HG03175 (cell line): ENCODE data around the gene TMCO2.
"Not testable (repeated sequence)": the region's sequence is repeated elsewhere in the genome, so short reads cannot be mapped to it uniquely, and the experiment has no call there.

Experiments used
- ATAC-seq: cut with Tn5 transposase; IDR thresholded peaks from one replicate; pipeline ENCODE4 v1.9.1; 2021; ENCODE audit warnings: mild to moderate bottlenecking, moderate library complexity; ENCODE audit not compliant: unreplicated experiment

The TMCO2 gene

DNA sequence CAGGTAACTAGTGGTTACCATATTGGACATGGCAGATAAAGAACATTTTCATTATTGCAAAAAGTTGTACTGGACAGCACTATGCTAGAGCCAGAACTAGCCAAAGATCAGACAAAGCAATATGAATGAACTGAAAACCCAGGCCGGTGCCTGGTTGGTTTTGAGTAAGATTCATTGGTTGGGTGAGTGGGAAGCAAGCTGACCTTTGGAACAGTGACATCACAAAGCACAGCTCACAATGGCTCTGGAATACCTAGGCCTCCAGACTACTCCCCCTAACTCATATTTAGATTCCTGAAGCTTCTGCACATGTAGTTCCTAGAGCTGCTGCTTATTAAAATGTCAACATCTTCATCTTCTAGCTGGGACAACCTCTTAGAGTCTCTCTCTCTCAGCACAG, at the start of gene TMCO2:
TSS of gene TMCO2 (plus strand) at position 283 of the 400 bp plus-strand sequence. CDS start at position 340, 57 bp downstream.
- no peak for ATAC-seq

GRCh38 chr1:40199126-40199525, 48.6 kb upstream of the TMCO2 start:
- ATAC-seq, result no peak

DNA sequence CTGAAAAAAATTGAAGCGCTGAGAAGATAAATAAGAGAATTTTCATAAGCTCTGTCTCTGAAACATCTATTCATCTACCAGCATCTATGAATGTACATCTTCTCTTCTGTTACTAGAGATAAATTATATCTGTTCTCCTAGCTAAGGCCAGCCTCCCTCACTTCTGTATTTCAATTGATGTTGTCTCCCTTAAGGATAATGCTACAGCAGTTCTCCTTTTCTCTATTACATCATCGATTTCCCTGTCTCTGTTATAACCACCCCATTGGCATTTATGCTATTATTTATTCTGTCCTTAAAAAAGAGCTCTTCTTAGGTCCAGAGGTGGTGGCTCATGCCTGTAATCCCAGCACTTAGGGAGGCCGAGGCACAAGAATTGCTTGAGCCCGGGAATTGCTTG, 42.9 kb upstream of the TMCO2 start:
- no peak for ATAC-seq

- ATAC-seq, result no peak
Observed at GRCh38 chr1:40210511-40211204, 37.1 kb upstream of the TMCO2 start.

DNA sequence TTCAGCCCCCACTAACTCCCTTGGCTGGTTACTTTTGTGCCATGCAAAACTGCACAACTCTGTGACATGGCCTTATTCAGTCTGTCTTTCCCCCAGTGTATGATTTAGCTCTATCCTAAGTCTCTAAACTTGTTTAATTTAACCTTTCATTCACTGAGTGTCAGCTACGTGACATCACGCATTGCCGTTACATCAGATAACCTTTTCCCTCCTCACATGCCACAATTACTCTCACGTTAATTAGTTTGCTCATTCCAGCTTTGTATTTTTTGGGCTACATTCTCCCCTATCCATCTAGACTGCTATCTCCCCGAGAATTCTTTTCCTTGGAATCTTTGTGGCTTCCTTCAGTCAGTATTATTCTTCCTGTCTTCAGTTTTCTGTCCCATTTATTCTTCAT, 29.4 kb upstream of the TMCO2 start:
- ATAC-seq, result no peak

DNA sequence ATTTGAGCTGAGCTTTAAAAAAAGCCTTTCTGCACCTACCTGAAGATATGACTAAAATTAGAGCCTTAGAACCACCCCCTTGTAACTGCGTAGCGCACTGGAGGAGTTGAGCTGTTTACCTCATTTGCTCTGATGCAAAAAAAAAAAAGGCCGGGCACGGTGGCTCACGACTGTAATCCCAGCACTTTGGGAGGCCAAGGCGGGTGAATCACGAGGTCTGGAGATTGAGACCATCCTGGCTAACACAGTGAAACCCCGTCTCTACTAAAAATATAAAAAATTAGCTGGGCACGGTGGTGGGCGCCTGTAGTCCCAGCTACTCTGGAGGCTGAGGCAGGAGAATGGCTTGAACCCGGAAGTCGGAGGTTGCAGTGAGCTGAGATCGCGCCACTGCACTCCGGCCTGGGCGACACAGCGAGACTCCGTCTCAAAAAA, 26.2 kb upstream of the TMCO2 start:
- ATAC-seq, result not testable (repeated sequence)

GRCh38 chr1:40221977-40222772, 25.6 kb upstream of the TMCO2 start:
- no peak for ATAC-seq

DNA sequence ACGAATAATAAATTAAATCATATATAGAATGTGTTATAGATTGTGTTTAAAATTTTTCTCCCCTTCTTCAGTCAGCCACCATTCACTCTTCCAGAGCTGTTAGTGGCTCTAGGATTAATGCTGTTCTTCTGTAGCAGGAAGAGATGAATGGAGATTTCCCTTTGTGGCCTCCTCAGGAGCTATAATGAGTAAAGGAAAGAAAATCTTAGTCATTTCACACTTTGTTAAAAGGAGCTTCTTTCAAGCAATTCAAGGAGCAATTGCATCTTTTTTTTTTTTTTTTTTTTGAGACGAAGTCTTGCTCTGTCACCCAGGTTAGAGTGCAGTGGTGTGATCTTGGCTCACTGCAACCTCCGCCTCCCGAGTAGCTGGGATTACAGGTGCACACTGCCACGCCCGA, 23.7 kb upstream of the TMCO2 start:
- no peak for ATAC-seq

GRCh38 chr1:40226192-40226591, 21.5 kb upstream of the TMCO2 start:
- no peak for ATAC-seq

- peak; percentile 74 for ATAC-seq
Observed at GRCh38 chr1:40232444-40232843, 15.3 kb upstream of the TMCO2 start.

- no peak for ATAC-seq
Observed at GRCh38 chr1:40239626-40240025, 8.1 kb upstream of the TMCO2 start.

DNA sequence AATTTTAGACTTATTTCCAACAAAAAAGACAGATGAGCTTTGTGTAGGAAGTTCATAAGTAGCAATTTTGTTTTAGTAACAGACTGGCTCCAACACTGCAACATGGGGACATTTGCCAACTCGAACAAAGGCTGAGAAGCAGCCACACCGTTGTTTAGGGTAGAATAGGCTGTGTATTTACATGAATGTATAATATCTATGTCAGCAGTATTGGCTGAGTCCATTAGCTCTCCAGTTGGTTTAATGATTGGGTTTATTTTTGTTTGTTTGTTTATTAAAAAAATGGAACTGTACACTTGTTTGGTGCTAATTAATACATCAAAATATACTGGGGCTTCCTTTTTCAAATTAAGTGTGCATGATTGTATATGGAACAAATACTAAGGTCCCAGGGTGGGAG, 7.3 kb upstream of the TMCO2 start:
- ATAC-seq, result no peak

- peak; percentile 13 for ATAC-seq
Observed at GRCh38 chr1:40241362-40241761, 6.4 kb upstream of the TMCO2 start.

GRCh38 chr1:40243351-40243750, 4.4 kb upstream of the TMCO2 start:
- no peak for ATAC-seq

- no peak for ATAC-seq
Observed at GRCh38 chr1:40244138-40244744, 3.5 kb upstream of the TMCO2 start.

- no peak for ATAC-seq
Observed at GRCh38 chr1:40245686-40246085, 2.1 kb upstream of the TMCO2 start.

- ATAC-seq, result no peak
Observed at GRCh38 chr1:40248412-40248811, 675 bp downstream of the TMCO2 start.

DNA sequence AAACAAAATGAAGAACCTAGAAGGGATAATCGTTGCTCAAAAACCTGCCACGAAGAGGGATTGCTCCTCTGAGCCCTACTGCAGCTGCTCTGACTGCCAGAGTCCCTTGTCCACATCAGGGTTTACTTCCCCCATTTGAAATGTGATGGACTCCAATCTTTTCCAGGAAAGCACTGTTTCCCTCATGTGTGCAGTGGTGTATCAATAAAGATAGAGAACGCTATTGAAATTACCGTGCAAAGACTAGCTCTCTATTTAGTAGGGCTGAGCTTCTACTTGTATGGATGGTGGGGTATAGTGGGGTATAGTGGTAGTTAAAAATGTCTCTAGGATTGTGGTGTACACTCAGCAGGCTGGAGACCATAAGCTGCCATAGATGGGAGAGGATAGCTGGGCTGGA, 3.7 kb downstream of the TMCO2 start:
- ATAC-seq, result no peak

- no peak for ATAC-seq
Observed at GRCh38 chr1:40252601-40253000, 4.9 kb downstream of the TMCO2 start.

GRCh38 chr1:40255231-40255630, 7.5 kb downstream of the TMCO2 start:
- ATAC-seq, result no peak

- no peak for ATAC-seq
Observed at GRCh38 chr1:40256401-40257084, 8.8 kb downstream of the TMCO2 start.
